Heart left ventricle (tissue), 13 donors: ENCODE measurements around the gene AADACL3.

Source experiments
- POLR2A ChIP-seq, 2 donors: fragments of 450-650 bp; IDR thresholded peaks; one replicate each; pipeline ENCODE4 v1.6.1; 2017; ENCODE audit warnings: antibody characterized with exemption in 2 of 2, mild to moderate bottlenecking in 2 of 2, moderate library complexity in 2 of 2
- TF ChIP-seq, protein P1 (sequence below), 12 donors: fragments of 200-600 bp; sonication (generic) in 4 of 12; IDR thresholded peaks; one replicate each; pipeline versions ENCODE4 v1.5.0 to v1.8.0; 2018 to 2022; ENCODE audit warnings: antibody characterized with exemption in 12 of 12, mild to moderate bottlenecking in 5 of 12
- donor health status: ischemic (EF 13 %, LVEDD 7.1; RV severe dilation, severe dysfunction).
- donor health status: DM: no; HTN: yes; CAD: no.
- donor health status: DM: no; HTN: no; CAD: no.
- donor health status: ischemic (EF 25% LVEDD 6.9; RV normal size, moderate dysfunction).
- donor health status: ischemic (EF 25% LVEDD 5.7; RV mildly dilated, moderate dysfunction).
- donor health status: ischemic (EF 35%, LVEDD 5.7; RV mildly dilated, moderate dysfunction).
- donor health status: nonischemic (EF 11% LVEDD 7.7; RV severe dilation, severe dysfunction).
- donor health status: DM: yes; HTN: yes; CAD: no.
- donor health status: PGD.
- donor health status: ischemic (EF 29% LVEDD 5.4; RV normal size, mild dysfunction).
- donor health status: nonischemic (EF 23%, LVEDD 6.1; RV moderate dilation, normal function).

DNA sequence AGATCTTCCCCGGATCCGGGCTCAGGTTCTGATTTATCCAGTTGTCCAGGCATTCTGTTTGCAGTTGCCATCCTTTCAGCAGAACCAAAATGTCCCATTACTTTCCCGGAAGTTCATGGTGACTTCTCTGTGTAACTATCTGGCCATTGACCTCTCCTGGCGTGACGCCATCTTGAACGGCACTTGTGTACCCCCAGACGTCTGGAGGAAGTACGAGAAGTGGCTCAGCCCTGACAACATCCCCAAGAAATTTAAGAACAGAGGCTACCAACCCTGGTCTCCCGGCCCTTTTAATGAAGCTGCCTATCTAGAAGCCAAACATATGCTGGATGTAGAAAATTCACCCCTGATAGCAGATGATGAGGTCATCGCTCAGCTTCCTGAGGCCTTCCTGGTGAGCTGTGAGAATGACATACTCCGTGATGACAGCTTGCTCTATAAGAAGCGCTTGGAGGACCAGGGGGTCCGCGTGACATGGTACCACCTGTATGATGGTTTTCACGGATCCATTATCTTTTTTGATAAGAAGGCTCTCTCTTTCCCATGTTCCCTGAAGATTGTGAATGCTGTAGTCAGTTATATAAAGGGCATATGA is 49.7 kb upstream of the AADACL3 start:
- TF ChIP-seq POLR2A (IDR thresholded peaks at IDR 0.05): no peak
- TF ChIP-seq, protein P1, sequence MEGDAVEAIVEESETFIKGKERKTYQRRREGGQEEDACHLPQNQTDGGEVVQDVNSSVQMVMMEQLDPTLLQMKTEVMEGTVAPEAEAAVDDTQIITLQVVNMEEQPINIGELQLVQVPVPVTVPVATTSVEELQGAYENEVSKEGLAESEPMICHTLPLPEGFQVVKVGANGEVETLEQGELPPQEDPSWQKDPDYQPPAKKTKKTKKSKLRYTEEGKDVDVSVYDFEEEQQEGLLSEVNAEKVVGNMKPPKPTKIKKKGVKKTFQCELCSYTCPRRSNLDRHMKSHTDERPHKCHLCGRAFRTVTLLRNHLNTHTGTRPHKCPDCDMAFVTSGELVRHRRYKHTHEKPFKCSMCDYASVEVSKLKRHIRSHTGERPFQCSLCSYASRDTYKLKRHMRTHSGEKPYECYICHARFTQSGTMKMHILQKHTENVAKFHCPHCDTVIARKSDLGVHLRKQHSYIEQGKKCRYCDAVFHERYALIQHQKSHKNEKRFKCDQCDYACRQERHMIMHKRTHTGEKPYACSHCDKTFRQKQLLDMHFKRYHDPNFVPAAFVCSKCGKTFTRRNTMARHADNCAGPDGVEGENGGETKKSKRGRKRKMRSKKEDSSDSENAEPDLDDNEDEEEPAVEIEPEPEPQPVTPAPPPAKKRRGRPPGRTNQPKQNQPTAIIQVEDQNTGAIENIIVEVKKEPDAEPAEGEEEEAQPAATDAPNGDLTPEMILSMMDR (IDR thresholded peaks at IDR 0.05): no peak
